ENCODE results near the gene DEPDC5. TPM values are rescaled to one million over a fixed set of nuclear protein-coding genes. Genes with fewer than 3 reads are reported as not detected.

Gene DEPDC5
- total RNA-seq, 4 donors from 2014 or later, result 26.6 to 94.1 (median 38.8) TPM

DNA sequence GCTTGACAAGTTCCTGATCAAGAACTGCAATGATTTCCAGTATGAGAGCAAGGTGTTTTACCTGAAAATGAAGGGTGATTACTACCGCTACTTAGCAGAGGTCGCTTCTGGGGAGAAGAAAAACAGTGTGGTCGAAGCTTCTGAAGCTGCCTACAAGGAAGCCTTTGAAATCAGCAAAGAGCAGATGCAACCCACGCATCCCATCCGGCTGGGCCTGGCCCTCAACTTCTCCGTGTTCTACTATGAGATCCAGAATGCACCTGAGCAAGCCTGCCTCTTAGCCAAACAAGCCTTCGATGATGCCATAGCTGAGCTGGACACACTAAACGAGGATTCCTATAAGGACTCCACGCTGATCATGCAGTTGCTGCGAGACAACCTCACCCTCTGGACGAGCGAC is 202.5 kb downstream of the DEPDC5 start:
- no peaks in the 10 kb centered on the region for H3K27me3 ChIP-seq
- no peak overlapping the region for H3K4me3 ChIP-seq
- H3K4me1 ChIP-seq, result peaks cover 0 to 38% (median under 1%) of the 10 kb centered on the region in 4 donors
- peaks cover 0 to 24% (median 0%) of the 10 kb centered on the region in 3 donors for H3K36me3 ChIP-seq
- no peak for TF ChIP-seq POLR2A (IDR thresholded peaks at IDR 0.05)
- TF ChIP-seq CTCF (IDR thresholded peaks at IDR 0.05), result no peak
- H3K27ac ChIP-seq, result no peak overlapping the region
- peak in 1 of 3 donors; percentile 15 for DNase-seq
- no peaks in the 10 kb centered on the region for H3K9me3 ChIP-seq

Small RNA genes lying within 50 kb of the gene (small RNA-seq; reads per million reads assigned to genes)
- gene RN7SL20P, result 0 reads per million in 2 donors

Other genes with a start within 250 kb of the DEPDC5 start
- gene PISD, start 91.8 kb upstream of the DEPDC5 start, total RNA-seq, result 10 to 100 TPM; 27.5 to 68.1 (median 61.4) TPM
- gene PRR14L, start 3.9 kb upstream of the DEPDC5 start, total RNA-seq, result 10 to 100 TPM; 51.7 to 71.0 (median 58.9) TPM
- gene YWHAH, start 190.5 kb downstream of the DEPDC5 start, total RNA-seq, result 10 to 100 TPM; 58.8 to 76.9 (median 75.2) TPM

Measured in Peyer's patch (tissue), 4 donors.